ENCODE results near the gene KASH5.
"Not testable (repeated sequence)": the region's sequence is repeated elsewhere in the genome, so short reads cannot be mapped to it uniquely, and the experiment has no call there.

The KASH5 gene

GRCh38 chr19:49455773-49456172, 67.7 kb downstream of the KASH5 start:
- TF ChIP-seq, protein P1, sequence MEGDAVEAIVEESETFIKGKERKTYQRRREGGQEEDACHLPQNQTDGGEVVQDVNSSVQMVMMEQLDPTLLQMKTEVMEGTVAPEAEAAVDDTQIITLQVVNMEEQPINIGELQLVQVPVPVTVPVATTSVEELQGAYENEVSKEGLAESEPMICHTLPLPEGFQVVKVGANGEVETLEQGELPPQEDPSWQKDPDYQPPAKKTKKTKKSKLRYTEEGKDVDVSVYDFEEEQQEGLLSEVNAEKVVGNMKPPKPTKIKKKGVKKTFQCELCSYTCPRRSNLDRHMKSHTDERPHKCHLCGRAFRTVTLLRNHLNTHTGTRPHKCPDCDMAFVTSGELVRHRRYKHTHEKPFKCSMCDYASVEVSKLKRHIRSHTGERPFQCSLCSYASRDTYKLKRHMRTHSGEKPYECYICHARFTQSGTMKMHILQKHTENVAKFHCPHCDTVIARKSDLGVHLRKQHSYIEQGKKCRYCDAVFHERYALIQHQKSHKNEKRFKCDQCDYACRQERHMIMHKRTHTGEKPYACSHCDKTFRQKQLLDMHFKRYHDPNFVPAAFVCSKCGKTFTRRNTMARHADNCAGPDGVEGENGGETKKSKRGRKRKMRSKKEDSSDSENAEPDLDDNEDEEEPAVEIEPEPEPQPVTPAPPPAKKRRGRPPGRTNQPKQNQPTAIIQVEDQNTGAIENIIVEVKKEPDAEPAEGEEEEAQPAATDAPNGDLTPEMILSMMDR (IDR thresholded peaks at IDR 0.05; ENCODE audit: low read depth, low read length, poor library complexity, severe bottlenecking) = no peak
- no peak for TF ChIP-seq EZH2phosphoT487 (IDR thresholded peaks at IDR 0.05; ENCODE audit: borderline replicate concordance, low read length)
- H3K9me2 ChIP-seq (replicated peaks; ENCODE audit: control insufficient read depth, low read length) = no peaks in the 10 kb centered on the region
- H3K27me3 ChIP-seq (ENCODE audit: control insufficient read depth, low read length) = no peaks in the 10 kb centered on the region
- peaks cover 57% of the 10 kb centered on the region for H3K79me2 ChIP-seq (ENCODE audit: control insufficient read depth, low read length)
- peaks cover 41% of the 10 kb centered on the region for H3K36me3 ChIP-seq (ENCODE audit: control insufficient read depth, low read length)
- H4K20me1 ChIP-seq (ENCODE audit: control insufficient read depth, insufficient read depth, low read depth, low read length) = no peaks in the 10 kb centered on the region; the same call in 1 of the 2 replicates
- H3K4me2 ChIP-seq (ENCODE audit: low read length) = no peak overlapping the region
- H3K9me3 ChIP-seq (ENCODE audit: control insufficient read depth, insufficient read depth, low read length) = no peaks in the 10 kb centered on the region
- no peak overlapping the region for H3K27ac ChIP-seq (ENCODE audit: low read depth, low read length)
- H3F3A ChIP-seq (ENCODE audit: control insufficient read depth, insufficient read depth) = peaks cover 9% of the 10 kb centered on the region
- peaks cover 16% of the 10 kb centered on the region for H3K4me1 ChIP-seq (ENCODE audit: control insufficient read depth, low read length)
- no peak overlapping the region for H3K4me3 ChIP-seq (ENCODE audit: low read length)

DNA sequence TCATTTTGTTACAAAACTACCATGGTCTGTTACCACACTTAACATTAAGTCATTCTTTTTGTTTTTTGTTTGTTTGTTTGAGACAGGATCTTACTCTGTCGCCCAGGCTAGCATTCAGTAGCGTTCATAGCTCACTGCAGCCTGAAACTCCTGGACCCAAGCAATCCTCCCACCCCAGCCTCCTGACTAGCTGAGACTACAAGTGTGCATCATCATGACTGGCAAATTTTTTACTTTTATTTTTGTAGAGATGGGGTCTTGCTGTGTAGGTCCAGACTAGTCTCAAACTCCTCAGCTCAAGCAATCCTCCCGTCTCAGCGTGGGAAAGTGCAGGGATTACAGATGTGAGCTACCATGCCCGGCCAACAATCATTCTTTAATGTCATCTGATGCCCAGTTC, 68.3 kb downstream of the KASH5 start:
- Histone ChIP-seq H3K36me3 (ENCODE audit: control insufficient read depth, low read length) (peaks cover 40% of the 10 kb centered on the region), H3K4me3 (ENCODE audit: low read length) (no peak overlapping the region), H3F3A (ENCODE audit: control insufficient read depth, insufficient read depth) (peaks cover 8% of the 10 kb centered on the region), H3K27me3 (ENCODE audit: control insufficient read depth, low read length) (no peaks in the 10 kb centered on the region), H4K20me1 (ENCODE audit: control insufficient read depth, insufficient read depth, low read depth, low read length) (no peaks in the 10 kb centered on the region), H3K4me1 (ENCODE audit: control insufficient read depth, low read length) (peaks cover 16% of the 10 kb centered on the region), H3K9me3 (ENCODE audit: control insufficient read depth, insufficient read depth, low read length) (no peaks in the 10 kb centered on the region), H3K9me2 (replicated peaks; ENCODE audit: control insufficient read depth, low read length) (no peaks in the 10 kb centered on the region), H3K4me2 (ENCODE audit: low read length) (no peak overlapping the region), H3K27ac (ENCODE audit: low read depth, low read length) (no peak overlapping the region), H3K79me2 (ENCODE audit: control insufficient read depth, low read length) (peaks cover 52% of the 10 kb centered on the region)
- TF ChIP-seq EZH2phosphoT487 (IDR thresholded peaks at IDR 0.05; ENCODE audit: borderline replicate concordance, low read length) = no peak
- TF ChIP-seq, protein P1 (IDR thresholded peaks at IDR 0.05; ENCODE audit: low read depth, low read length, poor library complexity, severe bottlenecking) = no peak

DNA sequence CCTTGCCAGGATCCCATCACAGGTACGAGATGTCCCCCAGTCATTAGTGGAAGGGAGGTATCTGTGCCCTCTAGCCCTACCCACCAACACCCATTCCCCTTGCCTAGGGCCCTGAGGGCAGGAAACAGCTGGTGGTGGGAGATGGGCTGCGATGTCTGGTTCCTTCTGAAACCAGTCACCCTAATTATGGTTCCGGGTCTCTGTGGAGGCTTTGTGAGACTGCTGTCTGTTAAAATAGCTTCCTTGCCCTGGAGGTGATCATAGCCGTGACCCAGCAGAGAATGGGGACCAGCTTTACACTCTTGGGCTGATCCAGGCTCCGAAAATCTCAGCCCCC, 70.5 kb downstream of the KASH5 start:
- Histone ChIP-seq H3K4me2 (ENCODE audit: low read length) (no peak overlapping the region), H3F3A (ENCODE audit: control insufficient read depth, insufficient read depth) (no peaks in the 10 kb centered on the region; the same call in 1 of the 2 replicates), H3K4me1 (ENCODE audit: control insufficient read depth, low read length) (peaks cover 9% of the 10 kb centered on the region), H4K20me1 (ENCODE audit: control insufficient read depth, insufficient read depth, low read depth, low read length) (no peaks in the 10 kb centered on the region), H3K4me3 (ENCODE audit: low read length) (no peak overlapping the region), H3K27ac (ENCODE audit: low read depth, low read length) (no peak overlapping the region), H3K9me2 (replicated peaks; ENCODE audit: control insufficient read depth, low read length) (no peaks in the 10 kb centered on the region), H3K79me2 (ENCODE audit: control insufficient read depth, low read length) (peaks cover 41% of the 10 kb centered on the region), H3K9me3 (ENCODE audit: control insufficient read depth, insufficient read depth, low read length) (no peaks in the 10 kb centered on the region), H3K27me3 (ENCODE audit: control insufficient read depth, low read length) (no peaks in the 10 kb centered on the region), H3K36me3 (ENCODE audit: control insufficient read depth, low read length) (peaks cover 37% of the 10 kb centered on the region)
- TF ChIP-seq, protein P1 (IDR thresholded peaks at IDR 0.05; ENCODE audit: low read depth, low read length, poor library complexity, severe bottlenecking) = no peak
- TF ChIP-seq EZH2phosphoT487 (IDR thresholded peaks at IDR 0.05; ENCODE audit: borderline replicate concordance, low read length) = no peak

DNA sequence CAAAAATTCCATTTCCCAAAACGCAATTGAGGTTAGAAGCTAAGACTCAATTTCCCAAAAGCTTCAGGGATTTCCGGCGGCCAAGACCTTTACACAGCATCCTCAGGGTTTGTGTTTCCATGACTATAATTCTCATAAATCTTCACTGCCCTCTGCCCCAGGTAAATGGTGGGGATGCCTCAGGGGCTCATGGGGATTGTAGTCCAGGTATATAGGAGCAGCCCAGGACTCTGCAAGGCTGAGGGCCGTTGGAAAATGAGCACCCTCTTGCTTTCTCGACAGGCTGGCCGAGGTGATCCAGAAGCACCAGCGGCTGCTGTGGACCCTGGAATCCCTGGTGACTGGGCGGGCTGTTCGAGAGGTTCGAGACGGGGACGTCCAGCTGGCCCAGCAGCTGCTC, 71.3 kb downstream of the KASH5 start:
- no peak overlapping the region for H3K4me2 ChIP-seq (ENCODE audit: low read length)
- H3K27me3 ChIP-seq (ENCODE audit: control insufficient read depth, low read length) = no peaks in the 10 kb centered on the region
- peaks cover 32% of the 10 kb centered on the region for H3K79me2 ChIP-seq (ENCODE audit: control insufficient read depth, low read length)
- no peaks in the 10 kb centered on the region for H3K9me3 ChIP-seq (ENCODE audit: control insufficient read depth, insufficient read depth, low read length)
- H3K27ac ChIP-seq (ENCODE audit: low read depth, low read length) = no peak overlapping the region
- peaks cover 37% of the 10 kb centered on the region for H3K36me3 ChIP-seq (ENCODE audit: control insufficient read depth, low read length)
- no peaks in the 10 kb centered on the region for H4K20me1 ChIP-seq (ENCODE audit: control insufficient read depth, insufficient read depth, low read depth, low read length)
- H3K4me3 ChIP-seq (ENCODE audit: low read length) = no peak overlapping the region
- H3K4me1 ChIP-seq (ENCODE audit: control insufficient read depth, low read length) = peaks cover 4% of the 10 kb centered on the region
- TF ChIP-seq EZH2phosphoT487 (IDR thresholded peaks at IDR 0.05; ENCODE audit: borderline replicate concordance, low read length) = no peak
- TF ChIP-seq, protein P1 (IDR thresholded peaks at IDR 0.05; ENCODE audit: low read depth, low read length, poor library complexity, severe bottlenecking) = no peak
- H3F3A ChIP-seq (ENCODE audit: control insufficient read depth, insufficient read depth) = no peaks in the 10 kb centered on the region
- H3K9me2 ChIP-seq (replicated peaks; ENCODE audit: control insufficient read depth, low read length) = no peaks in the 10 kb centered on the region

DNA sequence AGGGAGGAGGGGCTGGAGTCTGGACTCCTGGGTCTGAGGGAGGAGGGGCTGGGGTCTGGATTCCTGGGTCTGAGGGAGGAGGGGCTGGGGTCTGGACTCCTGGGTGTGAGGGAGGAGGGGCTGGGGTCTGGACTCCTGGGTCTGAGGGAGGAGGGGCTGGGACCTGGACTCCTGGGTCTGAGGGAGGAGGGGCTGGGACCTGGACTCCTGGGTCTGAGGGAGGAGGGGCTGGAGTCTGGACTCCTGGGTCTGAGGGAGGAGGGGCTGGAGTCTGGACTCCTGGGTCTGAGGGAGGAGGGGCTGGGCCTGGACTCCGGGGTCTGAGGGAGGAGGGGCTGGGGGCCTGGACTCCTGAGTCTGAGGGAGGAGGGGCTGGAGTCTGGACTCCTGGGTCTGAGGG, 73.1 kb downstream of the KASH5 start:
- Histone ChIP-seq H3K36me3 (ENCODE audit: control insufficient read depth, low read length) (peaks cover 49% of the 10 kb centered on the region), H3K79me2 (ENCODE audit: control insufficient read depth, low read length) (peaks cover 18% of the 10 kb centered on the region)
- not testable (repeated sequence) for H3K9me2 ChIP-seq (replicated peaks; ENCODE audit: control insufficient read depth, low read length); H3K4me2 ChIP-seq (ENCODE audit: low read length); H3K9me3 ChIP-seq (ENCODE audit: control insufficient read depth, insufficient read depth, low read length); H3K4me1 ChIP-seq (ENCODE audit: control insufficient read depth, low read length); H3K27ac ChIP-seq (ENCODE audit: low read depth, low read length); H3K4me3 ChIP-seq (ENCODE audit: low read length); H3F3A ChIP-seq (ENCODE audit: control insufficient read depth, insufficient read depth); H3K27me3 ChIP-seq (ENCODE audit: control insufficient read depth, low read length); H4K20me1 ChIP-seq (ENCODE audit: control insufficient read depth, insufficient read depth, low read depth, low read length)

All from DOHH2 (cell line).